Renal cortex interstitium (tissue), 11 donors: Measurements from ENCODE around the gene IL2RA. TPM values are rescaled to one million over a fixed set of nuclear protein-coding genes. Genes with fewer than 3 reads are reported as not detected.

Experiments
- DNase-seq, 11 donors: peaks; one replicate each; pipeline ENCODE4 v3.0.0-alpha.2; 2013; ENCODE audit warnings: low read depth in 9 of 11, low spot score in 4 of 11; ENCODE audit errors: extremely low read depth in 1 of 11
- polyA plus RNA-seq, 3 donors: library from polyadenylated mRNA; unstranded; fragments of 120-200 nt; gene quantifications; one replicate each; pipeline ENCODE4 v1.2.1, GENCODE V29; 2013; ENCODE audit not compliant: insufficient read length in 3 of 3

IL2RA gene
- polyA plus RNA-seq, 3 donors, result 0.10 TPM; not detected in 2

DNA sequence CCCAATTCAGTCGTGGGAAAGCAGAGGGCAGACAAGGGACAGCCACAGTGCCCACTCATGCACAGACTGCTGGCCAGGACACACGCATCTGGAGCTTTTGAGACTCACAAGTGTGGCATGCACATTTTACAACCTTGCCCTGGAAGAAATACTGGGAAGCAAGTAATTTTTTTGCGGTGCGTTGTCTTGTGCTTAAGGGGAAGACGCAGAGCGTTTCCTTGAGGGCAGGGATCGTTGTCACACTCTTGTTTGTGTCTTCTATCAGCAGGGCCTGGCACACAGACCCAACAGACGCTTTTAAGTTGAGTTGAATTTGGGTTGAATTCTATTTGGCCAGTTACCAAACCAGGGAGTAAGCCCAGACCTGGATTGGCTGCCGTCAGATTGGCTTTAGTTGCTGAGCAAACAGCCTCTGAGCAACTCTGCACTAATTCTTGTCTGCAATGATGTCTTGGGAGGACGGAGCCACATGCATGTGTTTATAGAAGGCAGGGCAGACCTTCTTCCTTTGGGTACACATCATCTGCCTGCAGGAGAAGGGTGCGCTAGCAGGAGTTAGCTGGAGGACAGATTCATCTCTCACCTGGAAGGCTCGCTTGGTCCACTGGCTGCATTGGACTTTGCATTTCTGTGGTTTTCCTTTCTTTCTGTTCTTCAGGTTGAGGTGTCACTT is 38.4 kb downstream of the IL2RA start:
- DNase-seq, result no peak

DNA sequence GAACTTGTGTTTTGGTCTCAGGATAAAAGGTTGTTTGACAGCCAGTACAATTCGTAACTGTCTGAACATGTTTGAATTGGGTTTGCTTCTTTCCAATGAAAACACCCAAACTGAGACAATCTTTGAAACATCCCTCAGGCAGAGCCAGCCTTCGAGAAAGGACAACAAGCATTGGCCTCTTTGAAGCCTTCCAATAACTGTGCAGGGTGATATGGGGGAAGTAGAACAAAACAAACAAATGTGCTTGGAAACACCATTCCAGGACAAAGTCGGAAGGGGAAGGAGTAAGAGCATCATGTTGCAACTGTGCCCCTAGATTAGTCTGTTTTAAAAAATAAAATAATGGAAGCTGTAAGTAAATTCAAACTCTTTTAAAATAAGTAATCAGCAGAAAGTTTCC is 39.5 kb downstream of the IL2RA start:
- no peak for DNase-seq

DNA sequence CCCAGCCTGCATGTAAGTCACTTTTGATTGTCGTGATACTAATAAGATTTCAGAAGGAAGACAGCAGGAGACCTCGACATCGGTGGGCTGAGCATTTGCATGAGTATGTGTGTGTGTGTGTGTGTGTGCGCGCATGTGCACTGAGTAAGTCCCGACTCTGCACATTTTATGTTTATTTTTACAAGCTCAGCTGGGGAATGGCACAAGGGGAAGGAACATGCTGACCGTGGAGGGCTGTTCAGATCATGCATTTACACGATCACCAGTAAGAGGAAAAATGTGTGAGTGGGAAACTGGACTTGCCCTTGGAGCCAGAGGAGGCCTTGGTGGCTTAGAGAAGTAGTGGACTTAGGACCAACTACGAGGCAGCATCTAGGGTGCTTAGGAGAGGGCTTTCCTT is 41.3 kb downstream of the IL2RA start:
- no peak for DNase-seq

DNA sequence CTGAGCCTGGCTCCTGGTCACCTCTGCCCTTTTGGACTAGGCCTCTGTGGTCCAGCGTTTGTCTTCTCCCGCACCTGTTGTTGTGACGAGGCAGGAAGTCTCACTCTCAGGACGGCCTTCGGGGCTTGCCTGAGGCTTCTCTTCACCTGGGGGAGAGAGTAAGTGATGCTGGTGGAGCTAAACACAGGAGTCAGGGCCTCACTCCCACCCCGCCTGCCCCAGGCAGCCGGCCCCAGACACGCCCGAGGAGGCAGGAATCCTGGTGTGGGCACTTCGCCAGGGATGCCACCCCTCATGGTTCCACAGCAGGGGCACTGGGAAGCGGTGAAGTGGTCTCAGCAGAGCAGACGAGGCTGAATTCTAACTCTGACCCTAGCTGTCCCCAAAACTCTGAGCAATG is 42.4 kb downstream of the IL2RA start:
- DNase-seq, result no peak

DNA sequence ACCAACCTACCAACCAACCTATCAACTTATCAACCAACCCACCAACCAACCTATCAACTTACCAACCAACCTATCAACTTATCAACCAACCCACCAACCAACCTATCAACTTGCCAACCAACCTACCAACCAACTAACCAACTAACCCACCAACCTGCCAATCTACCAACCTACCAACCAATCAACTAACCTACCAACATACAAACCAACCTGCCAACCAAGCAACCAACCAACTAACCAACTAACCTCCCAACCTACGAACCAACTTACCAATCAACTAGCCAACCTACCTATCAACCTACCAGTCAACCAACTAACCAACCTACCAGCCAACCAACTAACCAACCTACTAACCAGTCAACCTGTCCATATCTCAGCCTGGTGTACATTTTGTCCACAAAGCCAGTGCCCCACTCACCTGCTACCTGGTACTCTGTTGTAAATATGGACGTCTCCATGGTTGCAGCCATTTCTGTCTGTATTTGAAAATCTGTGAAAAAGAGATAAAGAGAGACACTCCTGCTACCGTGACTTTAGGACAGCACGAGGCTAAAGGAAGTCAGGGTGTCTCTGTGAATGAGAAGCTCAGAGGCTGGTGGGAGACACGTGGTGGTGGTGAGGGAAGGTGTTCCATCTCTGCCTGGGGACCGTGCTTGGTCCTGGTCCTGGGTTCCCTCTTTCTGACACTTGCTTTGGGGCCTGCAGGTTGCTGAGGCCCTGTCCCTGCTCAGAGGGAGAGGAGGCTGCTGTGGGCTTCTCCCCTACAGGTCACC is 43.0 kb downstream of the IL2RA start:
- DNase-seq, result no peak

DNA sequence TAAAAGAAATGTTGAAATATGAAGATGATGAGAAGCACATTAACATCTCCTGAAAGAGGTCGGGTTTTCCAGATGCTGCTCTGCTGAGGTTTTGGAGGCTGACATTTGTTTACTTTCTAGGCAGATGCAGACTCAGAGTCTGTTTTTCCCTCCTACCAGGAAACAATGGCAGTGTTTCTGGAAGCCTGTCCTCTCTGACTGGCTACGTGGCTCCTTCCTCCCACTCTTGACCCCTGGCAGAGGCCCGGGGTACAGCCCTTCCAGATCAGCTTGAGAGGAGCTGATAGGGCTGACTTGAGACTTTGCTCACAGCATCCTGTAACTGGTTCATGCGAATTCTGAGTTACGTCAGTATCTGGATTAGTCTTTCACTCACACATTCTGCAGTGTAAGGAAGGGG is 43.7 kb downstream of the IL2RA start:
- DNase-seq, result no peak

DNA sequence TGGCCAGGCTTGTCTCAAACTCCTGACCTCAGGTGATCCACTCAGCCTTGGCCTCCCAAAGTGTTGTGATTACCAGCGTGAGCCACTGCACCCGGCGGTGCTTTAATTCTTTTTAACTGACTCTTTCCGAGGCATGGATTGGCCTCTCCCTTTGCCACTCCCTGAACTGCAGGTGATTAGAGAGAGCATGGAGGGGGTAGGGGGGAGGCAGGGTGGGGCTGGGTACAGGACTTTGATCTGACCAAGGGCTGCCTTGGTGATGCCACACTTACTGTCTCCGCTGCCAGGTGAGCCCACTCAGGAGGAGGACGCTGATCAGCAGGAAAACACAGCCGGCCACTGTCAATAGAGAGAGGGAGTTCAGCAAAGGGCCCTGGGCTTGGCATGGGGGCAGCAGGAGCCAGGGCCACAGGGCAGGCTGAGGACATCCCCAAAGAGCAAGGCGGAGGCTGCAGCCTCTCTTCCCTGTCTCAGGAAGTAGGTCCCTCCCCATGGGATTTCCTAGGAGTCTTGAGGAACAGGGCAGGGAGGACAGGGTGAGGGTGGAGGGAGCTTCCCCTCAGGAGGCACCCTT is 44.3 kb downstream of the IL2RA start:
- no peak for DNase-seq

DNA sequence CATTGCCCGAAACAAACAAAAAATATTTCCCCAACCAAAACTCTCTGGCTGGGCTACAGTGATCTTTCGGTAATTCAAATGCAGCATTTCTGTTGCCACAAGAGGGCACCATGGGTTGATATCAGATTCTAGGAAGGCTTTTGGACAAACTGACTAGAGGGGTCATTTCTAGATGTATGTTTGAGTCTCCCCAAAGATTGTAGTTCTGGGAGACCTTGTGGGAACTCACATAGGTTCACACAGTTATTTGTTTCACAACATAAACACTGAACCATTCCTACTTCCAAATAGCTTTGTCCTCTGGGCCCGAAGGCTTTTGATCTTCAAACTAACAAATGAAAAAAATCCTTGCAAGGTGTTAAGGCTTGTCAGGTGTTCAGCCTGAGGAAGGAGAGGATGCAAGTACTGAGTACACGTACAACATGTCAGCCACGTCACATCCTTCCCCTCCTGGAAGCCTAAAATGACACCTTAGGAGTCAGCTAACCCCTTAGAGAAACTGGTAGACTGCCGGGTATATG is 47.9 kb downstream of the IL2RA start:
- DNase-seq, result peak in 9 of 11 donors; percentile 9 to 22 (median 18)

DNA sequence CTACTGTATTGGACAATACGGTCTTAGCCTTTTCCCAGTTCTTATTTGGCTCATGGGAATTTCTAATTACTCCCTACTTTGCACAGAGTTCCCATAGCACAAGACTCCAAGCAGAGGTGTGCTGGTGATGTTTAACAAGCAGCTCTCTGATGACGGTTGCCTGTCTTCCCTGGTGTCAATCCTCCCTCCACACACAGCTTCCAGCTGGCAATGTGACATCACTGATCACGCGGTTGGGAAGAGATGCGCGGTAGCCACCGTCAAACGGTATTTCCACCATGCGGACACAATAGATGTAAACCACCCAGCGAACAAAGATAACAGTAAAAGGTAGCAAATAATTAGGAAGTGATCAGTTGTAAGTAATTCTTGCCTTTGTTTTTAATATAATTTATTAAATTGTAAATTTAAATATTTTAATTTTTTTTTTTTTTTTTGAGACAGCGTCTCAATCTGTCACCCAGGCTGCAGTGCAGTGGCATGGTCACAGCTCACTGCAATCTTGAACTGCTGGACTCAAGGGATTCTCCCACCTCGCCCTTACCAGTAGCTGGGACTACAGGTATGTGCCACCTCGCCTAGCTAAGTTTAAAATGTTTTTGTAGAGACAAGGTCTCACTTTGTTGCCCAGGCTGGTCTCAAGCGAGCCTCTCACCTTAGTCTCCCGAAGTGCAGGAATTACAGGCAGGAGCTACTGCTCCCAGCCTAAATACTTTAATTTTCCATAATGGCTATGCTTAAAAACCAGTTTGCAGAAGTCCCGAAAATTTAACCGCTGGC is 48.6 kb downstream of the IL2RA start:
- DNase-seq, result no peak

DNA sequence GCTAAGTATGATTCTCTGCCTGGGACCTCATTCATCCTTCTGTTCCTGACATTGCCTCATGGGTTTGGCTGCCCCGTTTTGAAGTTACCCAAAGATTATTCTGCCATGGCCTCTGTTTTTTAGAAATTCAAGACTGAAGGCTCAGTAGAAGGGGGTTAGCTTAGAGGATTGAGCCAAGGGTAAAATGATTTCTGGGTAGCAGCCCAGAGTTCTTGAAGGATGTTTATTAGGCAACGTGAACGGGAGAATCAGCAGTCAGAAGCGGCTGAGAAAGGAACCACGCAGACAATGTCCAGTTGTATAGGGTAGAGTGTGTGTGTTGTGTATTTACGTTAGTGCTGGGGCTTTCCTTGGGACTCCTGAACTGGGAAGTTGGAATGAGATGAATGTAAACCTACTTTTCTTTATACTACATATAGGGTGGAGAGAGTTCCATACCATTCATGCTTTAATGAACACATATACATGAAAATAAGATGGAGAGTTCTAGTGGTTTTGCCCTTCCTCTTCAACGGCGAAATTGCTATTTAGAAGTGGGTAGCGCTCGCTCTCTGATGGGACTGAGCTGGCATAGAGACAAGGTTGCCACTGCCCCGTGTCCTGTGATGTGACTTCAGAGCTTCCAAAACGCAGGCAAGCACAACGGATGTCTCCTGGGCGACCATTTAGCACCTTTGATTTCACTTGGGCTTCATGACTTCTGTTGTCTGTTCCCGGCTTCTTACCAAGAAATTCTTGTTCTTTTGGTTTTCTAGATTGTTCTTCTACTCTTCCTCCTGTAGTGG is 49.9 kb downstream of the IL2RA start:
- no peak for DNase-seq

DNA sequence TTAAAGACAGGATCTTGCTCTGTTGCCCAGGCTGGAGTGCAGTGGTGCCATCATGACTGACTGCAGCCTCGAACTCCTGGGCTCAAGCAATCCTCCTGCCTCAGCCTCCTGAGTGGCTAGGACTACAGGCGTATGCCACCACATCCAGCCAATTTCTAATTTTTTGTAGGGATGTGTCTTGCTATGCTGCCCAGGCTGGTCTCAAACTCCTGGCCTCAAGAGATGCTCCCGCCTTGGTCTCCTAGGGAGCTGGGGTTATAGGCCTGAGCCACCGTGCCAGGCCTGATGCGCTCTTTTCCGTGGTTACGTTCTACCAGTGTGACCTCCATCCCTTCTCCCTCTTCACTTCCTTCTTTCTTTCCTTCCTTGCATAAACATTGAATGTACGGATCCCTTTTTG is 50.6 kb downstream of the IL2RA start:
- no peak for DNase-seq

DNA sequence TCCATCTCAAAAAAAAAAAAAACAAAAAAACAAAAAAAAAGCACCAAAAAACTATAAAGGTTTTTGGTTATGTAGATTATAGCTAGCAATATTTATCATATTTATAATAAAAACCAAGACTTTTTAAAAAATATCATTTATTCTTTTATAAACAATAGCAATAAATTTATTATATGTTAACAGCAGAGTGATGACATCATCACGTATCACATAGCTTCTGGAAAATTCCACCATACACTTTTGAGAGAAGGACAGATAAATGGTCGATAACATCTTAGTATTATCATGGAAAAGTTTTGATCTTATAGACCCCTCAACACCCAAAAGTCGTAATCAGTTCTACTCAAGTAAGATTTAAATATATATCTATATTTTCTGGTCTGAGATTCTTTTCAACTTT is 51.6 kb downstream of the IL2RA start:
- DNase-seq, result no peak

DNA sequence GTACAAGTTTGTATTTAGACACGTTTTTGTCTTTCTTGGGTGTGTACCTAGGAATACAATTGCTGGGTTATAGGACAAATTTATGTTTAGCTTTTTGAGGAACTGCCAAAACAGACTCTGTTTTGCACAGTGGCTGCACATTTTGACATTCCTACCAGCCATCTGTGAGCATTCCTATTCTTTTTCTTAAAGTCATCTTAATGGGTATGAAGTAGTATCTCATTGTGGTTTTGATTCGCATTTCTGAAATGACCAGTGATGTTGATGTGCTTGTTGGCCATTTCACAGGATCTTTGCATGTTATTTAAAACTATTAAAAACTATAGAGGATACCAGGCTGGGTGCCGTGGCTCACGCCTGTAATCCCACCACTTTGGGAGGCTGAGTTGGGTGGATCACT is 52.2 kb downstream of the IL2RA start:
- DNase-seq, result no peak

DNA sequence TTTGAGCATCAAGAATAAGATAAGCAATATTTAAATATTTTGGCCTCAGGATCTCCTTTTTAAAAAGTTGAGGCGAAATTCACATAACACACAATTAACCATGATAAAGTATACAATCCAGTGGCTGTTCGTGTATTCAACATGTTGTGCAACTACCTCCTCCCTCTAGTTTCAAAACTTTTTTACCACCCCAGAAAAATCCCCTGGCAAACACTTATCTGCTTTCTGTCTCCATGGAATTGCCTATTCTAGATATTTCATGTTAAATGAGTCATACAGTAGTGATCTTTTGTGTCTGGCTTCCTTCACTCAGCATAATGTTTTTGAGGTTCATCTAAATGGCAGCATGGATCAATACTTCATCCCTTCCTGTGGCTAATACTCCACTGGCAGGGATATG is 53.0 kb downstream of the IL2RA start:
- no peak for DNase-seq

DNA sequence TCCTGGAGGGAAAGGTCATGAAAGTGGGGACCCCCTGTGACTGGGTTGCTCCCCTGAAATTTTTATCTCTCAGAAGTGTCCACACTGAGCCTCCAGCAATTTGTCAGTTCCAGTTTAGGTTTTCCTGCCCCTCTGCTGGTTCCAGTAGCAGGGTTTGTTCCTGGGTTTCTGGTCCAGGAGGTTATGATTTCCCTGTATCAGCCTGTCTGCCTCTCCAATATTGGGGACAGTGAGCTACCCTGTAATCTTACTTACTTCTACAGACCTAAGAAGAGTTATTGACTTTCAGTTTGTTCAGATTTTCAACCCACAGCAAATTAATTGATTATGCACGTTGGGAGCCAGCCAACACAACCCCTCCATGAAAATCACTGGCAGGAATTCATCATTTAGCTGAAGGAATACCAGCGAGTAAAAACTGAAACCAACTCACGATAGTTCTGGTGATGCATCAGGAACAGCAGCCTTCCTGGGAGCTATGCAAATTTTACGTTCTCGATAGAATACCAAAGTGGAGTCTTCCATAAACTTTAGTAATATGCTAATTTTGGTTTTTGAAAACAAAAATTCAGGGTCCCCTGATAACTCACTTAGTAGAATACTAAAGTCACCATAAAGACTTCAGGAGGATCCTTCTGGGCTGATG is 53.5 kb downstream of the IL2RA start:
- no peak for DNase-seq

DNA sequence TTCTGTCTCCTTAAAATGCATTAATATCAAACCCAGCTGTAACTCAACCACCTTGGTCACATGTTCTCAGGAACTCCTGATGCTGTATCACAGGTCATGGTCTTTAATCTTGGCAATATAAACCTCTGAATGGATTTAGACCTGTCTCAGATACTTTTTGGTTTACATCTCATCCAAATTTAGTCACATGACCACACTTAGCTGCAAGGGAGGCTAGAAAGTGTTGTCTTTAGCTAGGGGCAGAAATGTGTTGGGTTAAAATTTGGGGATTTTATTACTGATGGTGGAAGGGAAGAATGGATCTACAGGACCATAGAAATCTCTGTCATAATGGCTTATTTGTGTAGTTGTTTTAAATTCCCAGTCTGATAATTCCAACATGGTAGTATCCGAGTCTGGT is 55.2 kb downstream of the IL2RA start:
- no peak for DNase-seq

DNA sequence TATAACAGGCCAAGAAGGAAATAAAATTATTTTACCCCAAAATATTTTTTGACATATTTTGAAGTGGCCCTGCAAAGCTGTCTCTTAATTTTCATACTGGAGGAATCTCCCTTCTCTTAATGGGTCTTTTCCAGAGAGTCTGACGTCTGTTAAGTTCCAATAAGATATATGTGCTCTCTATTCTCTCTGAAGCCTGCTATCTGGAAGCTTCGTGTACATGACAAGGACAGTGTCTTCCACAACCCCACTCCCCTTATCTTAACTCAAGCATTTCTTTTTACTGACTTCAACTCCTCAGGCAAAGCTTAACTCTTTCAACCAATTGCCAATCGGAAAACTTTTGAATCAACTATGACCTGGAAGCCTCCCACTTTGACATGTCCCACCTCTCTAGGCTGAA is 55.6 kb downstream of the IL2RA start:
- DNase-seq, result no peak

DNA sequence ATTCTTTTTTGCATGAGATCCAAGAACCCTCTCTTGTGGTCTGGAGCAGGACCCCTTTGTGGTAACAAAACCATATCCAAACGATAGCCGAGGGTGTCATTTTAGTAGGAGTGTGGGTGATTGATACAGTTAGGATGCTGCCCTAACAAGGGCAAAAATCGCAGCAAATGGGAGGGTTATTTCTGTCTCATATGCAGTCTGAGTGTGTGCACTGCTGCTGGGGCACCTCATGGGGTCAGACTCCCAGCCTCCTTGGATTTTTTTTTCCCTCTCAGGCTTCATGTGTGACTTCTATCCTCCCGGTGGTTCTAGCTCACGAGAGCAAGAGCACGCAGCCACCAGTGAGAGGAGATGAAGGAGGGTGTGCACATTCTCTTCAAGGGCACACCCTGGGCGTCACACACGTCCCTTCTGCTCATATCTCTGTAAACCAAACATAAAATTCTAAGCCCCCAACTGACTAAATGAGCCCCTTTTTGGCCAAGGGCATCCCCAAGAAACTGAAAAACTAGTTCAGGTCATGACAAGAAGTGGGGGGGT is 56.2 kb downstream of the IL2RA start:
- DNase-seq, result no peak
